Esophagus squamous epithelium (tissue), 5 donors: ENCODE measurements around the gene KCNC3. TPM values are rescaled to one million over a fixed set of nuclear protein-coding genes. Genes with fewer than 3 reads are reported as not detected.
"Not testable (repeated sequence)": the region's sequence is repeated elsewhere in the genome, so short reads cannot be mapped to it uniquely, and the experiment has no call there.

Source experiments
- DNase-seq: peaks from one replicate; lab custom pipeline; 2025; lab: John Stamatoyannopoulos, UW
- H3K27ac ChIP-seq, 4 donors: fragments of 200-600 bp; sonication (generic); one replicate each; pipeline ENCODE4 v1.5.1; 2016 to 2019; ENCODE audit warnings: mild to moderate bottlenecking in 1 of 4
- H3K27me3 ChIP-seq, 4 donors: fragments of 200-600 bp; sonication (generic); 1 replicate in 3 of 4; 2 replicates in 1 of 4; pipeline versions ENCODE4 v1.5.1 to v1.6.0; 2017 to 2021; ENCODE audit warnings: antibody characterized with exemption in 1 of 4
- H3K36me3 ChIP-seq, 3 donors: fragments of 200-600 bp; sonication (generic); one replicate each; pipeline ENCODE4 v1.5.1; 2016 to 2019
- H3K4me1 ChIP-seq, 3 donors: fragments of 200-600 bp; sonication (generic); one replicate each; pipeline ENCODE4 v1.5.1; 2017 to 2019
- H3K4me3 ChIP-seq, 4 donors: fragments of 200-600 bp; sonication (generic); 1 replicate in 3 of 4; 2 replicates in 1 of 4; pipeline ENCODE4 v1.5.1; 2016 to 2019; ENCODE audit warnings: mild to moderate bottlenecking in 2 of 4, moderate library complexity in 1 of 4
- H3K9me3 ChIP-seq, 3 donors: fragments of 200-600 bp; sonication (generic); one replicate each; pipeline ENCODE4 v1.5.1; 2016 to 2019
- CTCF ChIP-seq, 6 experiments: fragments of 450-650 bp in 4 of 6; fragments of 200-600 bp in 2 of 6; sonication (generic) in 2 of 6; IDR thresholded peaks; one replicate each; pipeline ENCODE4 v1.5.1; 2016 to 2019; ENCODE audit warnings: antibody characterized with exemption in 6 of 6, mild to moderate bottlenecking in 4 of 6, moderate library complexity in 4 of 6
- POLR2A ChIP-seq, 4 donors: fragments of 450-650 bp; IDR thresholded peaks; one replicate each; pipeline ENCODE4 v1.6.1; 2017; ENCODE audit warnings: antibody characterized with exemption in 4 of 4, mild to moderate bottlenecking in 4 of 4, moderate library complexity in 3 of 4
- whole genome bisulfite sequencing, 2 donors: methylation state at CpG; one replicate each; pipeline ENCODE4 v1.1.5; 2018; 5-methylcytosine and 5-hydroxymethylcytosine counted together
- intact Hi-C: fragments of 100-400 bp; cut with DNase I; formaldehyde crosslinking; loops from one replicate; pipeline ENCODE4 v1.15.0; 2022
- total RNA-seq, 4 donors: library from RNA; depleted of rRNA; stranded (reverse); fragments of >200 nt; gene quantifications; one replicate each; pipeline ENCODE4 v1.1.0, GENCODE V29; 2016
- donor health status: DM: yes; HTN: yes; CAD: no.

KCNC3 gene
- total RNA-seq, 4 donors from 2014 or later, result 0.48 to 0.87 (median 0.57) TPM; not detected in 1

- TF ChIP-seq POLR2A (IDR thresholded peaks at IDR 0.05) (peak in 1 of 4 donors; percentile 48), CTCF (IDR thresholded peaks at IDR 0.05) (no peak)
- DNase-seq, result no peak
- WGBS, 2 donors, result 43 to 48% methylated on average over 24 to 35 of the region's 54 CpGs
- no peaks in the 10 kb centered on the region for H3K9me3 ChIP-seq
- H3K36me3 ChIP-seq, result no peaks in the 10 kb centered on the region
- H3K4me3 ChIP-seq, result peak overlapping the region; percentile 26 to 62 (median 40)
- peak overlapping the region in 3 of 4 donors; percentile 82 to 87 (median 83) for H3K27ac ChIP-seq
- intact Hi-C loops, result no loop called here
- H3K4me1 ChIP-seq, result peaks cover 0 to 25% (median 0%) of the 10 kb centered on the region in 3 donors
- H3K27me3 ChIP-seq, result peaks cover 0 to 15% (median 0%) of the 10 kb centered on the region in 4 donors
Observed at GRCh38 chr19:50358483-50359327, 29.5 kb upstream of the KCNC3 start.

- H3K9me3 ChIP-seq, result no peaks in the 10 kb centered on the region
- intact Hi-C loops, result no loop called here
- 12 to 22% methylated on average over 6 to 28 of the region's 54 CpGs for WGBS, 2 donors
Observed at GRCh38 chr19:50357178-50358100, 28.3 kb upstream of the KCNC3 start.

GRCh38 chr19:50356691-50357177 lies 27.6 kb upstream of the KCNC3 start:
- no peaks in the 10 kb centered on the region for H3K9me3 ChIP-seq
- H3K36me3 ChIP-seq, result no peaks in the 10 kb centered on the region
- peaks cover 0 to 15% (median 0%) of the 10 kb centered on the region in 4 donors for H3K27me3 ChIP-seq
- peak overlapping the region in 3 of 4 donors; percentile 40 to 62 (median 41) for H3K4me3 ChIP-seq
- intact Hi-C loops, result no loop called here
- no peak overlapping the region for H3K27ac ChIP-seq
- WGBS, 2 donors, result 32 to 35% methylated on average over 13 of the region's 13 CpGs
- DNase-seq, result no peak
- peaks cover 0 to 25% (median 0%) of the 10 kb centered on the region in 3 donors for H3K4me1 ChIP-seq
- TF ChIP-seq CTCF (IDR thresholded peaks at IDR 0.05) (no peak), POLR2A (IDR thresholded peaks at IDR 0.05) (no peak)

More at GRCh38 chr19:50357178-50358100, 28.3 kb upstream of the KCNC3 start:
- peak overlapping the region; percentile 60 to 87 (median 82) for H3K27ac ChIP-seq
- H3K4me1 ChIP-seq, result peaks cover 0 to 25% (median 0%) of the 10 kb centered on the region in 3 donors
- no peaks in the 10 kb centered on the region for H3K36me3 ChIP-seq
- TF ChIP-seq POLR2A (IDR thresholded peaks at IDR 0.05), result peak in 1 of 4 donors; percentile 46
- TF ChIP-seq CTCF (IDR thresholded peaks at IDR 0.05), result peak; percentile 85 to 95 (median 91)
- peak overlapping the region; percentile 26 to 62 (median 40) for H3K4me3 ChIP-seq
- DNase-seq, result peak; percentile 28
- peaks cover 0 to 15% (median 0%) of the 10 kb centered on the region in 4 donors for H3K27me3 ChIP-seq

DNA sequence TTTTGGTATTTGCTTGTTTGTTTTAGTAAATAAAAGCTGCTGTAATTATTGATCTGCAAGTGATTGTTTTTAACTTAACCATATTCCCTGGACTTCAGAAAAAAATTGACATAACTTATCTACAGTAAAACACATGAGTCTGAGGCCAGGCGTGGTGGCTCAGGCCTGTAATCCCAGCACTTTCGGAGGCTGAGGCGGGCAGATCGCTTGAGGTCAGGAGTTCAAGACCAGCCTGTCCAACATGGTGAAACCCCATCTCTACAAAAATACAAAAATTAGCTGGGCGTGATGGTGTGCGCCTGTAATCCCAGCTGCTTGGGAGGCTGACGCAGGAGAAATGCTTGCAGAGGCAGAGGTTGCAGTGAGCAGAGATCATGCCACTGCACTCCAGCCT lies 24.3 kb upstream of the KCNC3 start:
- peaks cover 0 to 11% (median 0%) of the 10 kb centered on the region in 4 donors for H3K27me3 ChIP-seq
- 92 to 100% methylated on average over 4 to 6 of the region's 7 CpGs for WGBS, 2 donors
- DNase-seq, H3K9me3 ChIP-seq, H3K4me3 ChIP-seq, H3K36me3 ChIP-seq, intact Hi-C loops, H3K27ac ChIP-seq: not testable (repeated sequence)
- peaks cover 0 to 42% (median 2%) of the 10 kb centered on the region in 3 donors for H3K4me1 ChIP-seq

- intact Hi-C loops, result no loop called here
- Histone ChIP-seq H3K4me3 (no peak overlapping the region), H3K9me3 (no peaks in the 10 kb centered on the region), H3K4me1 (peaks cover 0 to 30% (median 2%) of the 10 kb centered on the region in 3 donors), H3K27ac (no peak overlapping the region), H3K36me3 (no peaks in the 10 kb centered on the region), H3K27me3 (peaks cover 0 to under 1% (median 0%) of the 10 kb centered on the region in 4 donors)
- DNase-seq, result no peak
- no peak for TF ChIP-seq POLR2A (IDR thresholded peaks at IDR 0.05)
- TF ChIP-seq CTCF (IDR thresholded peaks at IDR 0.05), result no peak
- WGBS, 2 donors, result 56 to 71% methylated on average over 3 to 4 of the region's 4 CpGs
Observed at GRCh38 chr19:50352242-50352641, 23.1 kb upstream of the KCNC3 start.
